K562 (cell line): ENCODE results near the gene ESPN. TPM values are rescaled to one million over a fixed set of nuclear protein-coding genes. Genes with fewer than 3 reads are reported as not detected.
A peak's percentile ranks its signal among the peaks of the same experiment; 100 is the strongest.

Source experiments
- ARHGAP35 ChIP-seq: fragments of 450-650 bp; IDR thresholded peaks from 2 replicates; pipeline ENCODE4 v1.6.1; 2018; ENCODE audit not compliant: partially characterized antibody
- BRF1 ChIP-seq: IDR thresholded peaks from 3 replicates; pipeline ENCODE4 v1.6.1; 2011; ENCODE audit warnings: borderline replicate concordance, mild to moderate bottlenecking; ENCODE audit not compliant: insufficient read length; ENCODE audit errors: extremely low read depth
- C11orf30 ChIP-seq: fragments of 450-650 bp; IDR thresholded peaks from 2 replicates; pipeline ENCODE4 v1.6.1; 2016; ENCODE audit warnings: low read depth, mild to moderate bottlenecking
- EGR1 ChIP-seq: fragments of 450-650 bp; conservative IDR thresholded peaks from 2 replicates; pipeline ENCODE4 v1.6.1; 2017; ENCODE audit warnings: mild to moderate bottlenecking
- FOXK1 ChIP-seq: sonication (generic); formaldehyde crosslinking; IDR thresholded peaks from 2 replicates; pipeline ENCODE4 v1.8.0; 2022; ENCODE audit warnings: missing genetic modification reagents, mild to moderate bottlenecking, borderline replicate concordance
- FOXP1 ChIP-seq: sonication (generic); formaldehyde crosslinking; IDR thresholded peaks from 2 replicates; pipeline ENCODE4 v1.8.0; 2022; ENCODE audit warnings: mild to moderate bottlenecking, missing genetic modification reagents
- NBN ChIP-seq: fragments of 450-650 bp; IDR thresholded peaks from 2 replicates; pipeline ENCODE4 v1.6.1; 2016; ENCODE audit warnings: low read depth, mild to moderate bottlenecking
- NONO ChIP-seq, 2 experiments: fragments of 200-400 bp in 1 of 2; fragments of 450-650 bp in 1 of 2; formaldehyde crosslinking in 1 of 2; IDR thresholded peaks; 2 replicates each; pipeline ENCODE4 v1.6.1; 2017; ENCODE audit warnings: low read depth in 2 of 2, mild to moderate bottlenecking in 2 of 2, moderate library complexity in 2 of 2, low read length in 1 of 2
- RFX1 ChIP-seq: fragments of 450-650 bp; IDR thresholded peaks from 2 replicates; pipeline ENCODE4 v1.6.1; 2016; ENCODE audit warnings: mild to moderate bottlenecking, moderate library complexity
- SLC30A9 ChIP-seq: fragments of 250-450 bp; sonication (Bioruptor Pico); IDR thresholded peaks from 2 replicates; pipeline ENCODE4 v1.8.0; 2022; ENCODE audit warnings: mild to moderate bottlenecking, moderate library complexity
- STAG1 ChIP-seq: sonication (generic); formaldehyde crosslinking; IDR thresholded peaks from 2 replicates; pipeline ENCODE4 v1.5.0; 2020; ENCODE audit warnings: missing genetic modification reagents, borderline replicate concordance
- ZFP36 ChIP-seq: fragments of 150-350 bp; IDR thresholded peaks from 2 replicates; pipeline ENCODE4 v1.6.1; 2018; ENCODE audit warnings: low read length, low read depth; ENCODE audit not compliant: partially characterized antibody
- ZNF12 ChIP-seq: sonication (generic); formaldehyde crosslinking; IDR thresholded peaks from 2 replicates; pipeline ENCODE4 v1.4.0; 2020; ENCODE audit warnings: mild to moderate bottlenecking, missing genetic modification reagents
- ZNF124 ChIP-seq: sonication (generic); formaldehyde crosslinking; IDR thresholded peaks from 2 replicates; pipeline ENCODE4 v1.8.1; 2022; ENCODE audit warnings: missing genetic modification reagents
- ZNF436 ChIP-seq: fragments of 250-450, 450-650 bp; sonication (Bioruptor Pico); formaldehyde crosslinking; IDR thresholded peaks from 2 replicates; pipeline ENCODE4 v1.7.0; 2020; ENCODE audit warnings: mild to moderate bottlenecking
- ZNF717 ChIP-seq: fragments of 250-450 bp; sonication (Bioruptor Pico); IDR thresholded peaks from 2 replicates; pipeline ENCODE4 v1.5.0; 2021
- polyA plus RNA-seq, 8 experiments: library from polyadenylated mRNA; depleted of rRNA in 4 of 8; stranded (reverse) in 5 of 8; unstranded in 3 of 8; fragments of >200 nt; fragmentation: Nextera tagmentation in 2 of 8; fragmentation: Illumina TruSeq in 1 of 8; extraction: Ambion mirVana in 2 of 8; extraction: Trizol in 1 of 8; gene quantifications; 2 replicates each; pipeline versions ENCODE4 v1.2.1 to v1.2.3, GENCODE V29; 2011 to 2014; ENCODE audit warnings: inconsistent platforms in 1 of 8, missing spikeins in 1 of 8
- total RNA-seq, 7 experiments: library from RNA; depleted of rRNA in 6 of 7; stranded (reverse); fragments of >200 nt in 6 of 7; fragmentation: Illumina TruSeq in 2 of 7; extraction: Trizol in 2 of 7; gene quantifications; 2 replicates each; pipeline versions ENCODE4 v1.2.1 to v1.2.3, GENCODE V29; 2011 to 2021; ENCODE audit warnings: low replicate concordance in 1 of 7
- TF ChIP-seq, protein P1 (sequence below): fragments of 250-450 bp; sonication (Bioruptor Pico); IDR thresholded peaks from 2 replicates; pipeline ENCODE4 v1.8.0; 2021; ENCODE audit warnings: moderate library complexity, mild to moderate bottlenecking, inconsistent platforms
- TF ChIP-seq, protein P2 (sequence below): sonication (generic); formaldehyde crosslinking; IDR thresholded peaks from 2 replicates; pipeline ENCODE4 v1.8.0; 2022; ENCODE audit warnings: mild to moderate bottlenecking, missing genetic modification reagents
- TF ChIP-seq, protein P3 (sequence below): fragments of 450-650 bp; IDR thresholded peaks from 2 replicates; pipeline ENCODE4 v1.6.1; 2016; ENCODE audit warnings: antibody characterized with exemption
- TF ChIP-seq, protein P4 (sequence below): fragments of 150-350 bp; IDR thresholded peaks from 2 replicates; pipeline ENCODE4 v1.6.1; 2014; ENCODE audit warnings: low read depth, mild to moderate bottlenecking, low read length, borderline replicate concordance

ESPN gene
- total and polyA plus RNA-seq, 9 of the 15 experiments (the other 6 are each of a cell fraction or from before 2014, with no cell fraction given), result 0.07 to 1.2 (median 0.45) TPM; not detected in 3

DNA sequence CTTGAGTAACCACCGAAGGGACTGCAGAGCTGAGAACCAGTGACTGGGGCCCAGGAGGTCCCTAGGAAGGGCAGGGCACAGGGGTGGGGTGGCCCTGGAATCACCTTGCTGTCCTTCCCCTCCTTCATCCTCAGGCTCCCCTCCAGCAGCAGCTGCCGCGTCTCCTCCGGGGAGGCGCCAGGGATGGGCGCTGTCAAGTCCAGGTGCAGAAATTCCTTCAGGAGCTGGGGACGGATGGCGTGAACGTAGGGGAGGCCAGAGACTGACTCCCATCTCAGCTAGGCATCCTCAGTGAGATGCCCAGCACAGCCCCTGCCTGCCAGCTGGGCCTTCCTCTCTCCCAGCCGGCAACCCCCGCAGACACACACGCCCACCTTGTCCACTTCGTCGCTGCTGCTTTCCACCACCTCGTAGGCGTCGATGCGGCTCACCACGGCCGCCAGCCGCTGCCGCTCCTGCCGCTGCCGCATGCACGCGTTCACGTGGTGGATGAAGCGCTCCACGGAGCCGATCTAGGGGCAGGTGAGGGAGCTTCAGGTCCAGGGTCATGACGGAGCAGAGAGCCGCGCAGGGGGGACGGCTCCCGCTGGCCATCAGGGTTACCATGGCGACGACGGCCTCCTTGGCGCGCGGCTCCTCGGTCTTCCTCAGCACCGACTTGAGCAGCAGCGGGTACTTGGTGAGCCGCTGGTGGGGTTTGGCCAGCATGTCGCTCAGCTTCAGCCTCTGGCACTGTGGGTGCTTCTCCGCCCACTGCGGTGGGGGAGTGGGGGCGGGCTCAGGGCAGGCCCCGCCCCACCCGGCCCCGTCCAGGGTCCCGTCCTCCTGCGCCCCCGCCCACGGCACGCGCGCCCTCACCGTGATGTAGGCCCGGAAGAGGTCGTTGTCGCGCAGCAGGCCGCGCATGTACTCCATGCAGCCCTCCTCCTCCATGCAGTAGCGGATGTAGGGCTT lies 45.8 kb downstream of the ESPN start (continued):
- TF ChIP-seq FOXP1, result no peak
- 0 out of 2 replicates have a peak, but pooled peaks have one; percentile 62 for TF ChIP-seq ZNF124 (CRISPR knock-in tag)
- TF ChIP-seq NONO (IDR thresholded peaks at IDR 0.05; ENCODE audit: low read depth in 2 of 2, low read length in 1 of 2), result no peak
- TF ChIP-seq ZNF436 (CRISPR knock-in tag), result no peak
- TF ChIP-seq C11orf30, result no peak
- TF ChIP-seq, protein P1, sequence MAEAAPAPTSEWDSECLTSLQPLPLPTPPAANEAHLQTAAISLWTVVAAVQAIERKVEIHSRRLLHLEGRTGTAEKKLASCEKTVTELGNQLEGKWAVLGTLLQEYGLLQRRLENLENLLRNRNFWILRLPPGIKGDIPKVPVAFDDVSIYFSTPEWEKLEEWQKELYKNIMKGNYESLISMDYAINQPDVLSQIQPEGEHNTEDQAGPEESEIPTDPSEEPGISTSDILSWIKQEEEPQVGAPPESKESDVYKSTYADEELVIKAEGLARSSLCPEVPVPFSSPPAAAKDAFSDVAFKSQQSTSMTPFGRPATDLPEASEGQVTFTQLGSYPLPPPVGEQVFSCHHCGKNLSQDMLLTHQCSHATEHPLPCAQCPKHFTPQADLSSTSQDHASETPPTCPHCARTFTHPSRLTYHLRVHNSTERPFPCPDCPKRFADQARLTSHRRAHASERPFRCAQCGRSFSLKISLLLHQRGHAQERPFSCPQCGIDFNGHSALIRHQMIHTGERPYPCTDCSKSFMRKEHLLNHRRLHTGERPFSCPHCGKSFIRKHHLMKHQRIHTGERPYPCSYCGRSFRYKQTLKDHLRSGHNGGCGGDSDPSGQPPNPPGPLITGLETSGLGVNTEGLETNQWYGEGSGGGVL, result no peak
- TF ChIP-seq, protein P2, sequence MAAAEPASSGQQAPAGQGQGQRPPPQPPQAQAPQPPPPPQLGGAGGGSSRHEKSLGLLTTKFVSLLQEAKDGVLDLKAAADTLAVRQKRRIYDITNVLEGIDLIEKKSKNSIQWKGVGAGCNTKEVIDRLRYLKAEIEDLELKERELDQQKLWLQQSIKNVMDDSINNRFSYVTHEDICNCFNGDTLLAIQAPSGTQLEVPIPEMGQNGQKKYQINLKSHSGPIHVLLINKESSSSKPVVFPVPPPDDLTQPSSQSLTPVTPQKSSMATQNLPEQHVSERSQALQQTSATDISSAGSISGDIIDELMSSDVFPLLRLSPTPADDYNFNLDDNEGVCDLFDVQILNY (CRISPR knock-in tag), result no peak
- peak; percentile 38; the same call in 1 of the 2 replicates for TF ChIP-seq EGR1
- no peak for TF ChIP-seq BRF1
- no peak for TF ChIP-seq ZNF717
- TF ChIP-seq ZFP36, result peak; percentile 48
- TF ChIP-seq FOXK1 (CRISPR knock-in tag), result no peak
- TF ChIP-seq ZNF12 (CRISPR knock-in tag), result 0 out of 2 replicates have a peak, but pooled peaks have one; percentile 28
- TF ChIP-seq, protein P3, sequence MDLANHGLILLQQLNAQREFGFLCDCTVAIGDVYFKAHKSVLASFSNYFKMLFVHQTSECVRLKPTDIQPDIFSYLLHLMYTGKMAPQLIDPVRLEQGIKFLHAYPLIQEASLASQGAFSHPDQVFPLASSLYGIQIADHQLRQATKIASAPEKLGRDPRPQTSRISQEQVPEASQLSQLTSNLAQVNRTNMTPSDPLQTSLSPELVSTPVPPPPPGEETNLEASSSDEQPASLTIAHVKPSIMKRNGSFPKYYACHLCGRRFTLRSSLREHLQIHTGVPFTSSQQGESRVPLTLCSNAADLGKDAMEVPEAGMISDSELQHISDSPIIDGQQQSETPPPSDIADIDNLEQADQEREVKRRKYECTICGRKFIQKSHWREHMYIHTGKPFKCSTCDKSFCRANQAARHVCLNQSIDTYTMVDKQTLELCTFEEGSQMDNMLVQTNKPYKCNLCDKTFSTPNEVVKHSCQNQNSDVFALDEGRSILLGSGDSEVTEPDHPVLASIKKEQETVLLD, result no peak
- TF ChIP-seq ARHGAP35, result no peak
- TF ChIP-seq RFX1, result peak; percentile 90
- TF ChIP-seq SLC30A9 (CRISPR knock-in tag), result no peak
- no peak for TF ChIP-seq NBN
- TF ChIP-seq STAG1 (CRISPR knock-in tag), result 0 out of 2 replicates have a peak, but pooled peaks have one; percentile 10
- TF ChIP-seq, protein P4, sequence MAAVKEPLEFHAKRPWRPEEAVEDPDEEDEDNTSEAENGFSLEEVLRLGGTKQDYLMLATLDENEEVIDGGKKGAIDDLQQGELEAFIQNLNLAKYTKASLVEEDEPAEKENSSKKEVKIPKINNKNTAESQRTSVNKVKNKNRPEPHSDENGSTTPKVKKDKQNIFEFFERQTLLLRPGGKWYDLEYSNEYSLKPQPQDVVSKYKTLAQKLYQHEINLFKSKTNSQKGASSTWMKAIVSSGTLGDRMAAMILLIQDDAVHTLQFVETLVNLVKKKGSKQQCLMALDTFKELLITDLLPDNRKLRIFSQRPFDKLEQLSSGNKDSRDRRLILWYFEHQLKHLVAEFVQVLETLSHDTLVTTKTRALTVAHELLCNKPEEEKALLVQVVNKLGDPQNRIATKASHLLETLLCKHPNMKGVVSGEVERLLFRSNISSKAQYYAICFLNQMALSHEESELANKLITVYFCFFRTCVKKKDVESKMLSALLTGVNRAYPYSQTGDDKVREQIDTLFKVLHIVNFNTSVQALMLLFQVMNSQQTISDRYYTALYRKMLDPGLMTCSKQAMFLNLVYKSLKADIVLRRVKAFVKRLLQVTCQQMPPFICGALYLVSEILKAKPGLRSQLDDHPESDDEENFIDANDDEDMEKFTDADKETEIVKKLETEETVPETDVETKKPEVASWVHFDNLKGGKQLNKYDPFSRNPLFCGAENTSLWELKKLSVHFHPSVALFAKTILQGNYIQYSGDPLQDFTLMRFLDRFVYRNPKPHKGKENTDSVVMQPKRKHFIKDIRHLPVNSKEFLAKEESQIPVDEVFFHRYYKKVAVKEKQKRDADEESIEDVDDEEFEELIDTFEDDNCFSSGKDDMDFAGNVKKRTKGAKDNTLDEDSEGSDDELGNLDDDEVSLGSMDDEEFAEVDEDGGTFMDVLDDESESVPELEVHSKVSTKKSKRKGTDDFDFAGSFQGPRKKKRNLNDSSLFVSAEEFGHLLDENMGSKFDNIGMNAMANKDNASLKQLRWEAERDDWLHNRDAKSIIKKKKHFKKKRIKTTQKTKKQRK, result no peak
